OCI-LY1 (cell line): ENCODE results near the gene S100A7.
A peak's percentile ranks its signal among the peaks of the same experiment; 100 is the strongest.
"Not testable (repeated sequence)": the region's sequence is repeated elsewhere in the genome, so short reads cannot be mapped to it uniquely, and the experiment has no call there.

Source experiments
- H2AFZ ChIP-seq: fragments of 200-600 bp; sonication (generic), shearing (Covaris generic); 2 replicates; pipeline ENCODE4 v1.6.0; 2014; ENCODE audit warnings: antibody characterized with exemption, mild to moderate bottlenecking, low read length
- H3F3A ChIP-seq: fragments of 200-600 bp; sonication (generic), shearing (Covaris generic); 2 replicates; pipeline ENCODE4 v1.6.0; 2014; ENCODE audit warnings: mild to moderate bottlenecking, antibody characterized with exemption, low read length, moderate library complexity; ENCODE audit not compliant: insufficient read depth
- H3K27ac ChIP-seq: fragments of 200-600 bp; sonication (generic); 2 replicates; pipeline ENCODE4 v1.5.1; 2014; ENCODE audit warnings: low read length, mixed run types, mild to moderate bottlenecking, low read depth; ENCODE audit not compliant: poor library complexity, severe bottlenecking
- H3K27me3 ChIP-seq: fragments of 200-600 bp; sonication (generic); 2 replicates; pipeline ENCODE4 v1.6.0; 2014; ENCODE audit warnings: antibody characterized with exemption, mild to moderate bottlenecking, low read length, moderate library complexity; ENCODE audit not compliant: insufficient read depth
- H3K36me3 ChIP-seq: fragments of 200-600 bp; sonication (generic); 2 replicates; pipeline ENCODE4 v1.6.1; 2014; ENCODE audit warnings: mild to moderate bottlenecking, antibody characterized with exemption, low read length, moderate library complexity, mixed read lengths; ENCODE audit not compliant: insufficient read depth
- H3K4me1 ChIP-seq: fragments of 200-600 bp; sonication (generic); 2 replicates; pipeline ENCODE4 v1.5.1; 2014; ENCODE audit warnings: mild to moderate bottlenecking, low read length, moderate library complexity; ENCODE audit not compliant: insufficient read depth, severe bottlenecking
- H3K4me2 ChIP-seq: fragments of 200-600 bp; sonication (generic), shearing (Covaris generic); 2 replicates; pipeline ENCODE4 v1.6.1; 2014; ENCODE audit warnings: low read length
- H3K4me3 ChIP-seq: fragments of 200-600 bp; sonication (generic); 2 replicates; pipeline ENCODE4 v1.5.1; 2014; ENCODE audit warnings: low read length, low read depth, mild to moderate bottlenecking, mixed read lengths; ENCODE audit not compliant: poor library complexity, severe bottlenecking
- H3K79me2 ChIP-seq: fragments of 200-600 bp; shearing (Covaris generic); 2 replicates; pipeline ENCODE4 v1.6.1; 2016; ENCODE audit warnings: mixed run types, low read length, mixed read lengths; ENCODE audit not compliant: insufficient read depth
- H3K9ac ChIP-seq: fragments of 200-600 bp; sonication (generic), shearing (Covaris generic); 2 replicates; pipeline ENCODE4 v1.6.1; 2014; ENCODE audit warnings: mild to moderate bottlenecking, low read length, mixed read lengths
- H3K9me2 ChIP-seq: fragments of 200-600 bp; sonication (generic), shearing (Covaris generic); 2 replicates; pipeline ENCODE4 v1.6.1; 2014; ENCODE audit warnings: low read depth, mild to moderate bottlenecking, low read length, mixed read lengths
- H3K9me3 ChIP-seq: fragments of 200-600 bp; shearing (Covaris generic); 2 replicates; pipeline ENCODE4 v1.6.1; 2014; ENCODE audit warnings: low read length, mixed read lengths
- H4K20me1 ChIP-seq: fragments of 200-600 bp; sonication (generic), shearing (Covaris generic); 2 replicates; pipeline ENCODE4 v1.6.0; 2016; ENCODE audit warnings: mild to moderate bottlenecking, low read length; ENCODE audit not compliant: insufficient read depth
- CTCF ChIP-seq: fragments of 200-600 bp; sonication (generic), shearing (Covaris generic); IDR thresholded peaks from 2 replicates; pipeline ENCODE4 v1.5.1; 2017; ENCODE audit warnings: mild to moderate bottlenecking, antibody characterized with exemption, low read length, moderate library complexity, mixed read lengths
- EZH2 ChIP-seq: fragments of 200-600 bp; sonication (generic), shearing (Covaris generic); IDR thresholded peaks from 2 replicates; pipeline ENCODE4 v1.8.0; 2017; ENCODE audit warnings: borderline replicate concordance, mixed run types, mild to moderate bottlenecking, antibody characterized with exemption, low read length, moderate library complexity, mixed read lengths

The S100A7 gene

GRCh38 chr1:153465811-153466636 is 5.6 kb upstream of the S100A7 start:
- H2AFZ ChIP-seq = no peak overlapping the region
- H3K4me2 ChIP-seq = no peak overlapping the region
- H3K9ac ChIP-seq = no peak overlapping the region
- H3K9me2 ChIP-seq = no peaks in the 10 kb centered on the region
- no peaks in the 10 kb centered on the region for H3K36me3 ChIP-seq
- no peaks in the 10 kb centered on the region for H3K4me1 ChIP-seq
- H4K20me1 ChIP-seq = no peaks in the 10 kb centered on the region
- H3F3A ChIP-seq = no peaks in the 10 kb centered on the region
- H3K79me2 ChIP-seq = no peaks in the 10 kb centered on the region
- TF ChIP-seq EZH2 (no peak), CTCF (peak; percentile 81)
- H3K4me3 ChIP-seq = no peak overlapping the region
- no peaks in the 10 kb centered on the region for H3K9me3 ChIP-seq
- no peaks in the 10 kb centered on the region for H3K27me3 ChIP-seq
- no peak overlapping the region for H3K27ac ChIP-seq

- not testable (repeated sequence) for H3K4me2 ChIP-seq, H2AFZ ChIP-seq, H4K20me1 ChIP-seq, H3K79me2 ChIP-seq, H3K9ac ChIP-seq, H3F3A ChIP-seq, H3K36me3 ChIP-seq, H3K4me1 ChIP-seq, H3K4me3 ChIP-seq, H3K27me3 ChIP-seq, H3K9me3 ChIP-seq, H3K27ac ChIP-seq, H3K9me2 ChIP-seq
Observed at GRCh38 chr1:153462741-153463140, 2.3 kb upstream of the S100A7 start.

- TF ChIP-seq EZH2 (no peak), CTCF (no peak)
- H3K27me3 ChIP-seq = no peaks in the 10 kb centered on the region
- H3K9me3 ChIP-seq = no peaks in the 10 kb centered on the region
- H3K9ac ChIP-seq = no peak overlapping the region
- no peaks in the 10 kb centered on the region for H3F3A ChIP-seq
- H2AFZ ChIP-seq = no peak overlapping the region
- no peaks in the 10 kb centered on the region for H3K4me1 ChIP-seq
- no peak overlapping the region for H3K27ac ChIP-seq
- H3K9me2 ChIP-seq = no peaks in the 10 kb centered on the region
- H3K36me3 ChIP-seq = no peaks in the 10 kb centered on the region
- H3K79me2 ChIP-seq = no peaks in the 10 kb centered on the region
- no peak overlapping the region for H3K4me2 ChIP-seq
- H4K20me1 ChIP-seq = no peaks in the 10 kb centered on the region
- no peak overlapping the region for H3K4me3 ChIP-seq
Observed at GRCh38 chr1:153459655-153460054, 796 bp downstream of the S100A7 start.

- H3K27ac ChIP-seq = no peak overlapping the region
- no peaks in the 10 kb centered on the region for H3K79me2 ChIP-seq
- H3K36me3 ChIP-seq = no peaks in the 10 kb centered on the region
- H2AFZ ChIP-seq = no peak overlapping the region
- no peak overlapping the region for H3K4me3 ChIP-seq
- no peaks in the 10 kb centered on the region for H3K9me2 ChIP-seq
- no peaks in the 10 kb centered on the region for H3K4me1 ChIP-seq
- no peak overlapping the region for H3K9ac ChIP-seq
- H3K9me3 ChIP-seq = no peaks in the 10 kb centered on the region
- H4K20me1 ChIP-seq = no peaks in the 10 kb centered on the region
- TF ChIP-seq EZH2 (no peak), CTCF (no peak)
- no peaks in the 10 kb centered on the region for H3K27me3 ChIP-seq
- H3F3A ChIP-seq = no peaks in the 10 kb centered on the region
- no peak overlapping the region for H3K4me2 ChIP-seq
Observed at GRCh38 chr1:153456396-153456795, 4.1 kb downstream of the S100A7 start.

GRCh38 chr1:153448851-153449250 is 11.6 kb downstream of the S100A7 start:
- not testable (repeated sequence) for H3F3A ChIP-seq, H3K4me2 ChIP-seq, H3K9ac ChIP-seq, H2AFZ ChIP-seq, H3K4me3 ChIP-seq, H3K79me2 ChIP-seq, H3K4me1 ChIP-seq, H3K9me2 ChIP-seq, H4K20me1 ChIP-seq, H3K27me3 ChIP-seq, H3K27ac ChIP-seq, H3K36me3 ChIP-seq, H3K9me3 ChIP-seq
